Parathyroid adenoma (tissue), 2 donors: ENCODE data around the gene TADA2A.

Experiments
- H2AFZ ChIP-seq: fragments of 300-600 bp; sonication (generic); one replicate; pipeline ENCODE4 v1.7.0; 2017; ENCODE audit warnings: antibody characterized with exemption, mild to moderate bottlenecking
- H3K27ac ChIP-seq: fragments of 300-600 bp; sonication (generic); one replicate; pipeline ENCODE4 v1.7.0; 2017
- H3K27me3 ChIP-seq: fragments of 300-600 bp; sonication (generic); one replicate; pipeline ENCODE4 v1.7.0; 2017; ENCODE audit warnings: low read length; ENCODE audit not compliant: control insufficient read depth, insufficient read depth
- H3K36me3 ChIP-seq: fragments of 300-600 bp; sonication (generic); one replicate; pipeline ENCODE4 v1.7.0; 2017; ENCODE audit warnings: low read length; ENCODE audit not compliant: control insufficient read depth, insufficient read depth
- H3K4me1 ChIP-seq: fragments of 300-600 bp; sonication (generic); one replicate; pipeline ENCODE4 v1.7.0; 2017; ENCODE audit warnings: control low read depth
- H3K4me2 ChIP-seq: fragments of 300-600 bp; sonication (generic); one replicate; pipeline ENCODE4 v1.7.0; 2017; ENCODE audit warnings: low read length
- H3K4me3 ChIP-seq: fragments of 300-600 bp; sonication (generic); one replicate; pipeline ENCODE4 v1.7.0; 2017; ENCODE audit warnings: low read depth, low read length
- H3K79me2 ChIP-seq: fragments of 300-600 bp; sonication (generic); one replicate; pipeline ENCODE4 v1.7.0; 2017; ENCODE audit warnings: control low read depth
- H3K9ac ChIP-seq: fragments of 300-600 bp; sonication (generic); one replicate; pipeline ENCODE4 v1.7.0; 2017; ENCODE audit warnings: mild to moderate bottlenecking
- H3K9me3 ChIP-seq: fragments of 300-600 bp; sonication (generic); one replicate; pipeline ENCODE4 v1.7.0; 2017; ENCODE audit warnings: low read length; ENCODE audit not compliant: control insufficient read depth
- TF ChIP-seq, protein P1 (sequence below): fragments of 300-600 bp; sonication (generic); IDR thresholded peaks from one replicate; pipeline ENCODE4 v1.7.0; 2017; ENCODE audit warnings: antibody characterized with exemption, mild to moderate bottlenecking
- donor health status: primary hyperparathyroidism.

Gene TADA2A

GRCh38 chr17:37413875-37414519 is 7.3 kb downstream of the TADA2A start:
- no peaks in the 10 kb centered on the region for H3K36me3 ChIP-seq
- TF ChIP-seq, protein P1, sequence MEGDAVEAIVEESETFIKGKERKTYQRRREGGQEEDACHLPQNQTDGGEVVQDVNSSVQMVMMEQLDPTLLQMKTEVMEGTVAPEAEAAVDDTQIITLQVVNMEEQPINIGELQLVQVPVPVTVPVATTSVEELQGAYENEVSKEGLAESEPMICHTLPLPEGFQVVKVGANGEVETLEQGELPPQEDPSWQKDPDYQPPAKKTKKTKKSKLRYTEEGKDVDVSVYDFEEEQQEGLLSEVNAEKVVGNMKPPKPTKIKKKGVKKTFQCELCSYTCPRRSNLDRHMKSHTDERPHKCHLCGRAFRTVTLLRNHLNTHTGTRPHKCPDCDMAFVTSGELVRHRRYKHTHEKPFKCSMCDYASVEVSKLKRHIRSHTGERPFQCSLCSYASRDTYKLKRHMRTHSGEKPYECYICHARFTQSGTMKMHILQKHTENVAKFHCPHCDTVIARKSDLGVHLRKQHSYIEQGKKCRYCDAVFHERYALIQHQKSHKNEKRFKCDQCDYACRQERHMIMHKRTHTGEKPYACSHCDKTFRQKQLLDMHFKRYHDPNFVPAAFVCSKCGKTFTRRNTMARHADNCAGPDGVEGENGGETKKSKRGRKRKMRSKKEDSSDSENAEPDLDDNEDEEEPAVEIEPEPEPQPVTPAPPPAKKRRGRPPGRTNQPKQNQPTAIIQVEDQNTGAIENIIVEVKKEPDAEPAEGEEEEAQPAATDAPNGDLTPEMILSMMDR, result no peak
- H3K4me2 ChIP-seq, result no peak overlapping the region
- no peaks in the 10 kb centered on the region for H3K9me3 ChIP-seq
- H3K9ac ChIP-seq, result no peak overlapping the region
- peaks cover 5% of the 10 kb centered on the region for H3K79me2 ChIP-seq
- no peak overlapping the region for H3K27ac ChIP-seq
- no peaks in the 10 kb centered on the region for H3K27me3 ChIP-seq
- H3K4me3 ChIP-seq, result no peak overlapping the region
- no peaks in the 10 kb centered on the region for H3K4me1 ChIP-seq
- H2AFZ ChIP-seq, result no peak overlapping the region

GRCh38 chr17:37417852-37418251 is 11.2 kb downstream of the TADA2A start:
- Histone ChIP-seq H3K4me1 (no peaks in the 10 kb centered on the region), H3K4me3 (no peak overlapping the region), H3K9ac (no peak overlapping the region), H3K36me3 (no peaks in the 10 kb centered on the region), H3K4me2 (no peak overlapping the region), H3K9me3 (no peaks in the 10 kb centered on the region), H3K79me2 (peaks cover 5% of the 10 kb centered on the region), H3K27ac (no peak overlapping the region), H3K27me3 (no peaks in the 10 kb centered on the region), H2AFZ (no peak overlapping the region)
- TF ChIP-seq, protein P1, result no peak

- no peak overlapping the region for H3K4me2 ChIP-seq
- no peaks in the 10 kb centered on the region for H3K4me1 ChIP-seq
- TF ChIP-seq, protein P1, result no peak
- no peaks in the 10 kb centered on the region for H3K27me3 ChIP-seq
- no peak overlapping the region for H3K27ac ChIP-seq
- no peak overlapping the region for H3K9ac ChIP-seq
- no peak overlapping the region for H3K4me3 ChIP-seq
- no peaks in the 10 kb centered on the region for H3K36me3 ChIP-seq
- H2AFZ ChIP-seq, result no peak overlapping the region
- H3K9me3 ChIP-seq, result no peaks in the 10 kb centered on the region
- H3K79me2 ChIP-seq, result no peaks in the 10 kb centered on the region
Observed at GRCh38 chr17:37422971-37423625, 16.4 kb downstream of the TADA2A start.

GRCh38 chr17:37425268-37425667 is 18.6 kb downstream of the TADA2A start:
- Histone ChIP-seq H3K9me3 (no peaks in the 10 kb centered on the region), H2AFZ (no peak overlapping the region), H3K4me1 (no peaks in the 10 kb centered on the region), H3K27ac (no peak overlapping the region), H3K79me2 (no peaks in the 10 kb centered on the region), H3K4me3 (no peak overlapping the region), H3K4me2 (no peak overlapping the region), H3K27me3 (no peaks in the 10 kb centered on the region), H3K9ac (no peak overlapping the region), H3K36me3 (no peaks in the 10 kb centered on the region)
- TF ChIP-seq, protein P1, result no peak

- TF ChIP-seq, protein P1, result no peak
- no peak overlapping the region for H2AFZ ChIP-seq
- H3K4me1 ChIP-seq, result no peaks in the 10 kb centered on the region
- no peaks in the 10 kb centered on the region for H3K36me3 ChIP-seq
- H3K27me3 ChIP-seq, result no peaks in the 10 kb centered on the region
- no peak overlapping the region for H3K9ac ChIP-seq
- H3K27ac ChIP-seq, result no peak overlapping the region
- no peak overlapping the region for H3K4me2 ChIP-seq
- H3K4me3 ChIP-seq, result no peak overlapping the region
- no peaks in the 10 kb centered on the region for H3K9me3 ChIP-seq
- H3K79me2 ChIP-seq, result no peaks in the 10 kb centered on the region
Observed at GRCh38 chr17:37429039-37429438, 22.4 kb downstream of the TADA2A start.
